GM12892 (cell line): ENCODE data around the gene ETF1.

Experiments used
- DNase-seq: peaks from one replicate; pipeline ENCODE4 v3.0.0; 2011; ENCODE audit not compliant: insufficient read length
- FAIRE-seq: peaks from 2 replicates; lab custom pipeline; 2011; peaks lifted over from hg19 to GRCh38; lab: Jason Lieb, UNC
- POLR2A ChIP-seq: IDR thresholded peaks from 2 replicates; pipeline ENCODE4 v1.6.1; 2011; ENCODE audit warnings: low read depth, low read length, control low read depth
- POLR2AphosphoS5 ChIP-seq: IDR thresholded peaks from 2 replicates; pipeline ENCODE4 v1.6.1; 2011; ENCODE audit warnings: low read depth, low read length, control low read depth
- TAF1 ChIP-seq: IDR thresholded peaks from 2 replicates; pipeline ENCODE4 v1.6.1; 2011; ENCODE audit warnings: low read depth, mild to moderate bottlenecking, control low read depth, low read length, borderline replicate concordance

ETF1 gene

GRCh38 chr5:138472353-138472752, 70.7 kb downstream of the ETF1 start:
- FAIRE-seq (no peak), DNase-seq (no peak)
- TF ChIP-seq POLR2AphosphoS5 = no peak
- TF ChIP-seq POLR2A = no peak
- no peak for TF ChIP-seq TAF1

GRCh38 chr5:138471052-138471361, 72.0 kb downstream of the ETF1 start:
- FAIRE-seq (no peak), DNase-seq (no peak)
- TF ChIP-seq TAF1 (no peak), POLR2A (no peak), POLR2AphosphoS5 (no peak)

- TF ChIP-seq POLR2AphosphoS5 (no peak), TAF1 (no peak), POLR2A (no peak; the same call in 1 of the 2 replicates)
- DNase-seq = no peak
- FAIRE-seq = no peak
Observed at GRCh38 chr5:138470322-138471051, 72.5 kb downstream of the ETF1 start.

- TF ChIP-seq POLR2A (peak; percentile 85; the same call in 1 of the 2 replicates), POLR2AphosphoS5 (peak; percentile 92; the same call in 1 of the 2 replicates), TAF1 (no peak)
- DNase-seq (no peak), FAIRE-seq (peak; percentile 9)
Observed at GRCh38 chr5:138469540-138470321, 73.3 kb downstream of the ETF1 start.

DNA sequence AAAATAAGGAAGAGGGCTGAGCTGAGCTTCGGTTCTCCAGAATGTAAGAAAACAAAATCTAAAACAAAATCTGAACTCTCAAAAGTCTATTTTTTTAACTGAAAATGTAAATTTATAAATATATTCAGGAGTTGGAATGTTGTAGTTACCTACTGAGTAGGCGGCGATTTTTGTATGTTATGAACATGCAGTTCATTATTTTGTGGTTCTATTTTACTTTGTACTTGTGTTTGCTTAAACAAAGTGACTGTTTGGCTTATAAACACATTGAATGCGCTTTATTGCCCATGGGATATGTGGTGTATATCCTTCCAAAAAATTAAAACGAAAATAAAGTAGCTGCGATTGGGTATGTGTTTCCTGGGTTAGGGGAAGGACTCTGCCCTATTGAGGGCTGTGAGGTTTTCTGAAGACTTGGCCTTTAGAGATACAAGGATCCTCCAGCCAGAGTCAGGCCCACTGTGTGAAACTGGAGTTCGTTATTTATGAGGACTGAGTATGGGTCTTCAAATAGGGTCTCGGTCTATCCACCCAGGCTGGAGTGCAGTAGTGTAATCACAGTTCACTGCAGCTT, 74.0 kb downstream of the ETF1 start:
- DNase-seq = no peak
- FAIRE-seq = peak; percentile 5
- TF ChIP-seq POLR2A (no peak), TAF1 (0 out of 2 replicates have a peak, but pooled peaks have one; percentile 17), POLR2AphosphoS5 (no peak)

- FAIRE-seq (no peak), DNase-seq (no peak)
- peak; percentile 62; the same call in 1 of the 2 replicates for TF ChIP-seq POLR2A
- TF ChIP-seq TAF1 = no peak
- peak; percentile 17 for TF ChIP-seq POLR2AphosphoS5
Observed at GRCh38 chr5:138468133-138468965, 74.7 kb downstream of the ETF1 start.

DNA sequence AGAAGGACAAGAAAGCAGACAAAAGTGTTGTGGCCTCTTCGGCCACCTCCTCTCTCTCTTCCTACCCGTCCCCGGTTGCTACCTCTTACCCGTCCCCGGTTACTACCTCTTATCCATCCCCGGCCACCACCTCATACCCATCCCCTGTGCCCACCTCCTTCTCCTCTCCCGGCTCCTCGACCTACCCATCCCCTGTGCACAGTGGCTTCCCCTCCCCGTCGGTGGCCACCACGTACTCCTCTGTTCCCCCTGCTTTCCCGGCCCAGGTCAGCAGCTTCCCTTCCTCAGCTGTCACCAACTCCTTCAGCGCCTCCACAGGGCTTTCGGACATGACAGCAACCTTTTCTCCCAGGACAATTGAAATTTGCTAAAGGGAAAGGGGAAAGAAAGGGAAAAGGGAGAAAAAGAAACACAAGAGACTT, 75.3 kb downstream of the ETF1 start:
- DNase-seq = no peak
- TF ChIP-seq POLR2AphosphoS5 (peak; percentile 86), TAF1 (no peak), POLR2A (peak; percentile 55; the same call in 1 of the 2 replicates)
- FAIRE-seq = no peak

- no peak for FAIRE-seq
- DNase-seq = no peak
- TF ChIP-seq TAF1 (no peak), POLR2AphosphoS5 (no peak; the same call in 1 of the 2 replicates), POLR2A (peak; percentile 31; the same call in 1 of the 2 replicates)
Observed at GRCh38 chr5:138466900-138467710, 75.9 kb downstream of the ETF1 start.

DNA sequence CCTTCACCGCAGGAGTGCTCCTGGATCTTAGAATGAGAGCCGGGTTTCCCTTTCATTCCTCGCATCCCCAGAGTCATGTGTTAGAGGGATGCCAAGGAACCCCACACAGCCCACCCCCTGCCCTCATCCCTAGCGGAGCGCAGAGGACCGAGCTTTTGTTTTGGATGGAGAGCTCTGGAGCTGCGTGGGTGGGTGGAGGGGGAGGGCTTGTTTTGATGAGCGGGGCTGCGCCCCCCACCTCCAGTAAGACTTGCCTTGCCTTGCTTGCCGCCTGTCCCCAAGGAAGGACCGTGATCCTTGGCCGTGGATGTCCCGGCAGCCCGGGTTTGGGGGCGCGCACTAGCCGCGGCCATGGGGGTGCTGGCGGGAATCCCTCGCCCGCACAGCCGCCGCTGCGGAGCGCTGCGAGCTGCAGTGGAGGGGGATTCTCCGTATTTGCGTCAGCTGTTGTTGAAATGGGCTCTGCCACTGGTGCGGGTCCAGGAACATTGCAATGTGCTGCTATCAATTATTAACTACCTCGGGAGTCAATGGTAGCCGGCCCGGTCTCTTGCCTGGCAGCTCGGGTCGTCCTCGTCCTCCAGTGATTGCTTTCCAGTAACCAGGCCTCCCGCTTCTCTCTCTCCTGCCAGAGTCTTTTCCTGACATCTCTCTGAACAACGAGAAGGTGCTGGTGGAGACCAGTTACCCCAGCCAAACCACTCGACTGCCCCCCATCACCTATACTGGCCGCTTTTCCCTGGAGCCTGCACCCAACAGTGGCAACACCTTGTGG, 76.7 kb downstream of the ETF1 start:
- TF ChIP-seq POLR2A = no peak
- TF ChIP-seq POLR2AphosphoS5 = no peak; the same call in 1 of the 2 replicates
- TF ChIP-seq TAF1 = no peak
- FAIRE-seq (no peak), DNase-seq (no peak)
